ENCODE measurements around the gene AJUBA. TPM values are rescaled to one million over a fixed set of nuclear protein-coding genes. Genes with fewer than 3 reads are reported as not detected.

The AJUBA gene
- total and polyA plus RNA-seq, 2 of the 8 experiments (the other 6 are each of a cell fraction or from before 2014, with no cell fraction given): 33.1 to 46.0 TPM

DNA sequence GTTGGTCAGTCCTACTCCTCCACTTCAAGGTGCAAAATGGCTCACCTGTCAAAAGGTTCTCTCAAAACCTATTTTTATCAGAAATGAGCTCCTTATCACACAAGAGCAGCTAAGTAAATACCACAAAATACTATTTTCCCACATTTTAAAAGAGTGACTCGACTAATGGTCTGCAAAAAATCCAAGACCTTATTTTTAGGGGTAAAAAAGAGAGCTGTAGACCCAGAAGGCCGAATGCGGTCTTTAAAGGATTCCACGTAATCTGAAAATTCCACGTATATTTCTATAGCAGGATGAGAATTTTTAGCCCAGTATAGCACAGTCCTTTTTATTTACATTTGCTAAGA lies 23.8 kb upstream of the AJUBA start (continued):
- TF ChIP-seq, protein P1, sequence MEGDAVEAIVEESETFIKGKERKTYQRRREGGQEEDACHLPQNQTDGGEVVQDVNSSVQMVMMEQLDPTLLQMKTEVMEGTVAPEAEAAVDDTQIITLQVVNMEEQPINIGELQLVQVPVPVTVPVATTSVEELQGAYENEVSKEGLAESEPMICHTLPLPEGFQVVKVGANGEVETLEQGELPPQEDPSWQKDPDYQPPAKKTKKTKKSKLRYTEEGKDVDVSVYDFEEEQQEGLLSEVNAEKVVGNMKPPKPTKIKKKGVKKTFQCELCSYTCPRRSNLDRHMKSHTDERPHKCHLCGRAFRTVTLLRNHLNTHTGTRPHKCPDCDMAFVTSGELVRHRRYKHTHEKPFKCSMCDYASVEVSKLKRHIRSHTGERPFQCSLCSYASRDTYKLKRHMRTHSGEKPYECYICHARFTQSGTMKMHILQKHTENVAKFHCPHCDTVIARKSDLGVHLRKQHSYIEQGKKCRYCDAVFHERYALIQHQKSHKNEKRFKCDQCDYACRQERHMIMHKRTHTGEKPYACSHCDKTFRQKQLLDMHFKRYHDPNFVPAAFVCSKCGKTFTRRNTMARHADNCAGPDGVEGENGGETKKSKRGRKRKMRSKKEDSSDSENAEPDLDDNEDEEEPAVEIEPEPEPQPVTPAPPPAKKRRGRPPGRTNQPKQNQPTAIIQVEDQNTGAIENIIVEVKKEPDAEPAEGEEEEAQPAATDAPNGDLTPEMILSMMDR (IDR thresholded peaks at IDR 0.05; ENCODE audit: control extremely low read depth in 1 of 3, insufficient read depth in 1 of 3, low read depth in 1 of 3, low read length in 3 of 3): no peak
- TF ChIP-seq GABPA (IDR thresholded peaks at IDR 0.05; ENCODE audit: borderline replicate concordance, insufficient read depth, low read length) (no peak), SP1 (IDR thresholded peaks at IDR 0.05; ENCODE audit: low read depth, low read length) (no peak), TAF1 (IDR thresholded peaks at IDR 0.05; ENCODE audit: low read depth, low read length) (no peak), RAD21 (IDR thresholded peaks at IDR 0.05 in 1 of 2, conservative IDR thresholded peaks at IDR 0.05 in 1 of 2; ENCODE audit: low read depth in 2 of 2, low read length in 2 of 2) (no peak), EGR1 (IDR thresholded peaks at IDR 0.05; ENCODE audit: borderline replicate concordance, low read depth, low read length) (no peak), SAP30 (IDR thresholded peaks at IDR 0.05; ENCODE audit: insufficient read depth, insufficient replicate concordance, low read length) (no peak), TEAD4 (IDR thresholded peaks at IDR 0.05; ENCODE audit: low read depth, low read length) (no peak), CEBPB (IDR thresholded peaks at IDR 0.05; ENCODE audit: low read depth, low read length) (no peak)
